Measurements from ENCODE around the gene LCP2. TPM values are rescaled to one million over a fixed set of nuclear protein-coding genes. Genes with fewer than 3 reads are reported as not detected.

The LCP2 gene
- total RNA-seq, 4 donors from 2014 or later = 3.9 to 17.9 (median 12.6) TPM

DNA sequence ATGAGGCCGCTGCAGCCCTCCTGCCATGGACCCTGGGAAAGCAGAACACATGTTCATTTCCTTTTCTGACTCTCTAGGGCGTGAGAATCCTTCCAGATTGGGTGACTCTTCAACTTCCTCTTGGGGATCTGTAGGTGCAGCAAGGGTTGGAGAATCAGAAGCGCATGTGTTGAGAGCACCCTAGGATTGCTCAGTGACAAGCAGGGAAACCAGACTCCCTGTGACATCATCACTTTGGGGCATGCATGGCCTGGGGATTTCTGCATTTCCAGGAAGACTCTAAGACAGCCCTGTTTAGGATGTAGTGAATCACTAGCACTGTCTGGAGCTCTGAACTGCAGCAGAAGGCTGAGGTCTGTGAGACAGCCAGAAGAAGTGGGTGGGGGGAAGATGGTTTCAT lies 15.1 kb upstream of the LCP2 start:
- Histone ChIP-seq H3K4me3 (no peak overlapping the region), H3K4me1 (peaks cover 5 to 55% (median 19%) of the 10 kb centered on the region in 3 donors), H3K9me3 (no peaks in the 10 kb centered on the region), H3K27me3 (peaks cover 0 to 9% (median 0%) of the 10 kb centered on the region in 4 donors), H3K36me3 (no peaks in the 10 kb centered on the region), H3K27ac (no peak overlapping the region)
- 38 to 60% methylated on average over 1 to 2 of the region's 3 CpGs for WGBS, 2 donors
- no peak for TF ChIP-seq POLR2A (IDR thresholded peaks at IDR 0.05)
- TF ChIP-seq, protein P1, sequence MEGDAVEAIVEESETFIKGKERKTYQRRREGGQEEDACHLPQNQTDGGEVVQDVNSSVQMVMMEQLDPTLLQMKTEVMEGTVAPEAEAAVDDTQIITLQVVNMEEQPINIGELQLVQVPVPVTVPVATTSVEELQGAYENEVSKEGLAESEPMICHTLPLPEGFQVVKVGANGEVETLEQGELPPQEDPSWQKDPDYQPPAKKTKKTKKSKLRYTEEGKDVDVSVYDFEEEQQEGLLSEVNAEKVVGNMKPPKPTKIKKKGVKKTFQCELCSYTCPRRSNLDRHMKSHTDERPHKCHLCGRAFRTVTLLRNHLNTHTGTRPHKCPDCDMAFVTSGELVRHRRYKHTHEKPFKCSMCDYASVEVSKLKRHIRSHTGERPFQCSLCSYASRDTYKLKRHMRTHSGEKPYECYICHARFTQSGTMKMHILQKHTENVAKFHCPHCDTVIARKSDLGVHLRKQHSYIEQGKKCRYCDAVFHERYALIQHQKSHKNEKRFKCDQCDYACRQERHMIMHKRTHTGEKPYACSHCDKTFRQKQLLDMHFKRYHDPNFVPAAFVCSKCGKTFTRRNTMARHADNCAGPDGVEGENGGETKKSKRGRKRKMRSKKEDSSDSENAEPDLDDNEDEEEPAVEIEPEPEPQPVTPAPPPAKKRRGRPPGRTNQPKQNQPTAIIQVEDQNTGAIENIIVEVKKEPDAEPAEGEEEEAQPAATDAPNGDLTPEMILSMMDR (IDR thresholded peaks at IDR 0.05) = no peak
- no peak for DNase-seq
- intact Hi-C loops (cut with DNase I) = no loop called here

DNA sequence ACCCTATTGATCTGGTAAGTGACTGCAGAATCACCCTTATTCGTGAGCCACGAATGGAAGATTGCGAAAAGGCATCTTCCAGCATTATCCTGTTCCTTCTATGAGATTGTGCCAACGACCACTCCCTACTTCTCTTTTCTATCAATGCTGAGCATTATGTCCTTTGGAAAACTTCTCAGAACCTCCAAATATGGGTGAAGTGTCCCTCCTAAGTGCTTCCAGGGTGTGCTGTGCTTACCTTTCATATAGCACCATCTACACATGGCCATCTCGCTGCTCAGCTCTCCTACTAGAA lies 14.7 kb upstream of the LCP2 start:
- peaks cover 0 to 9% (median 0%) of the 10 kb centered on the region in 4 donors for H3K27me3 ChIP-seq
- H3K36me3 ChIP-seq = no peaks in the 10 kb centered on the region
- TF ChIP-seq POLR2A (IDR thresholded peaks at IDR 0.05) = no peak
- TF ChIP-seq, protein P1 (IDR thresholded peaks at IDR 0.05) = no peak
- H3K4me1 ChIP-seq = peaks cover 5 to 59% (median 20%) of the 10 kb centered on the region in 3 donors
- DNase-seq = no peak
- no peak overlapping the region for H3K27ac ChIP-seq
- WGBS, 2 donors = 58 to 84% methylated on average over 4 to 5 of the region's 5 CpGs
- intact Hi-C loops (cut with DNase I) = no loop called here
- no peaks in the 10 kb centered on the region for H3K9me3 ChIP-seq
- H3K4me3 ChIP-seq = no peak overlapping the region

DNA sequence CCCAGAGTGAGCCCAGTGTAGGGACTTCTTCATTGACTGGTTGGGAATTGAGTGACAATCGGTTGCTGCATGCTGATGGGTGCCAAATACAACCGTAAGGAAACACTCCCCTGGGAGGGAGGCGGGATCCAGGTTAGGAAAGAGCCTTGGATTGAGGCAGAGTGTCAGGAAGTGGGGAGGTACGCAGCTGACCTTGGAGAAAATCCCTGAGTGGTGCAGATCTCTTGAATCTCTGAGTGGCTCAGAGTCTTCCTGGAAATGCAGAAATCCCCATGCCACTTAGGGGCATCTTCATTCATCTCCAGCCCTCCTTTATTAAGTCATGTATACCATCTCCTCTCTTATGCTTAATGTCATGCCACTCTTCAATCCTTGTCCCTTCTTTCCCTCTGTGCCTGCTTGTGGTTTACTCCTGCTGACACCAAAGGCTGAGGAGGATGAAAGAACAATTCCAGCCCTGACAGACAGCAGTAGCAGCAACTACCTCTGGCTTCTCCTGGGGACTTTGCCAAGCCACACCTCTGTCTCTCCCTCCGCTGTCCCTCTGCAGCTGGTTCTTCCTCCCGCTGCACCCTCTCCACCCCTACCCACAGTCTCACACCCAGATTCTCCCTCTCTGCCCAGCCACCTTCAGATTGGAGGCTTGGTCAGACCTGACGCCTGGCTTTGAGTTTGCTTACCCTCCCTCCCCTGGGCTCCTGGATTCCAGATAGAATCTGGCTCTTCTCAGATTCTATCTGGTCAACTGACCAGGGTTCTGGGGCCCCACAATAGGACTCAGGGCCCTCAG lies 14.1 kb upstream of the LCP2 start:
- TF ChIP-seq, protein P1 (IDR thresholded peaks at IDR 0.05) = no peak
- TF ChIP-seq POLR2A (IDR thresholded peaks at IDR 0.05) = no peak
- H3K27ac ChIP-seq = no peak overlapping the region
- no peak for DNase-seq
- peaks cover 5 to 65% (median 22%) of the 10 kb centered on the region in 3 donors for H3K4me1 ChIP-seq
- WGBS, 2 donors = 61 to 74% methylated on average over 7 of the region's 7 CpGs
- intact Hi-C loops (cut with DNase I) = no loop called here
- H3K27me3 ChIP-seq = peaks cover 0 to 9% (median 0%) of the 10 kb centered on the region in 4 donors
- H3K9me3 ChIP-seq = no peaks in the 10 kb centered on the region
- no peaks in the 10 kb centered on the region for H3K36me3 ChIP-seq
- no peak overlapping the region for H3K4me3 ChIP-seq

DNA sequence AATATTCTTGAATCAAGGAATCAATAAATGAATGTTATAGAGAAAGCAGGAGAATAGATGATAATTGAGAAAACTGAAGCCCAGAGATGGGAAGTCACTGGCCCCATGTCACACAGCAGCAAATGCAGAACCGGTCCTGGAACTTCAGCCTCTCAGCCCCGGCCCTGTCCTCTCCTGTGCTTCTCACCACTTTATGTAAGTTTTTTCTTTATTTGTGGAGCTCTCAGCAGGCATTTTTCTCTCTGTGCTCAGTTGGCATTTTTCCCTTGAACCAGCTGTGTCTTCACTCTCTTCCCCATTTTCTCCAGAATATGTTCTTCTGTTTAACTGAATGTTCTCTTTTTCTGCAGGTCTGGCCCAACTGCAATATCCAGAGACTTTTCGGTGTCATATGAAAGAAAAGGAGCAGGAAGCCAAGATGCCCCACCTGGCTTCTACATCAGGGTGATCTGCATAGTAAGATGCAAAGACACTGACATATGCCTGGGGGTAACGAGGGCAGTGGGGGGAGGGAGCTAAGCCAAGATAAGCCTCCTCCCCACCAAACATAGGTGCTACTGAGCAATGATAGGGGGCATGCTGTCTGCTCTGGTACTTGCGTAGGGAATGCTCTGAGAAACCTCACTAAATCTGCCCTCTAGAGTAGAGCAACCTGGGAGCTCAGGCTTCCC lies 12.8 kb upstream of the LCP2 start:
- H3K4me3 ChIP-seq = no peak overlapping the region
- H3K27ac ChIP-seq = no peak overlapping the region
- intact Hi-C loops (cut with DNase I) = no loop called here
- peaks cover 0 to 9% (median 0%) of the 10 kb centered on the region in 4 donors for H3K27me3 ChIP-seq
- H3K4me1 ChIP-seq = peaks cover 10 to 68% (median 20%) of the 10 kb centered on the region in 3 donors
- no peaks in the 10 kb centered on the region for H3K36me3 ChIP-seq
- TF ChIP-seq POLR2A (IDR thresholded peaks at IDR 0.05) = no peak
- TF ChIP-seq, protein P1 (IDR thresholded peaks at IDR 0.05) = no peak
- 74 to 84% methylated on average over 4 to 5 of the region's 5 CpGs for WGBS, 2 donors
- no peaks in the 10 kb centered on the region for H3K9me3 ChIP-seq
- DNase-seq = no peak

DNA sequence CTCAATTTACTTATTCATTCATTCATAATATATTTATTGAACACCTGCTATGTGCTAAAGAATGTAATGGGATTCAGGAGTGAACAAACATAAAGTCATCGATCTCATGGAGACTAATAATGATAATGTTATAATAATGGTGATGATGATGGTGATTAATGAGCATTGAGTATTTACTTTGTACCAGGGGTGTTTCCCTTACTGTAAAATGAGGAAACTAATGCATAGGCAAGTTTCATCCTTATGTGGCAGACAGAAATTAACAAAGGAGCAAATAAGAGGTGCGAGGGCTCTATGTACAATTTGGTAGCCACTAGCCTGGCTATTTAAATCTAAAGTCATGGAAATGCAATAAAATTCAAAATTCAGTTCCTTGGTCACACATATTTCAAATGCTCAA lies 11.1 kb upstream of the LCP2 start:
- H3K36me3 ChIP-seq = no peaks in the 10 kb centered on the region
- no peaks in the 10 kb centered on the region for H3K9me3 ChIP-seq
- intact Hi-C loops (cut with DNase I) = no loop called here
- DNase-seq = no peak
- H3K4me3 ChIP-seq = no peak overlapping the region
- peaks cover 0 to 9% (median 0%) of the 10 kb centered on the region in 4 donors for H3K27me3 ChIP-seq
- TF ChIP-seq, protein P1 (IDR thresholded peaks at IDR 0.05) = no peak
- no peak for TF ChIP-seq POLR2A (IDR thresholded peaks at IDR 0.05)
- 87% methylated on average over 2 of the region's 2 CpGs for WGBS, 2 donors
- H3K4me1 ChIP-seq = peaks cover 10 to 58% (median 15%) of the 10 kb centered on the region in 3 donors
- peak overlapping the region in 2 of 4 donors; percentile 80 to 82 for H3K27ac ChIP-seq

All from esophagus squamous epithelium (tissue), 5 donors.